Measurements from ENCODE around the gene ZSWIM6. TPM values are rescaled to one million over a fixed set of nuclear protein-coding genes. Genes with fewer than 3 reads are reported as not detected.

ZSWIM6 gene
- total and polyA plus RNA-seq, 11 donors = 1.9 to 14.9 (median 6.3) TPM

- no peak for DNase-seq
- WGBS, 4 donors = 76 to 88% (median 87%) methylated on average over 1 of the region's 1 CpG
- Histone ChIP-seq H3K36me3 (no peaks in the 10 kb centered on the region), H3K4me1 (peaks cover 0 to 26% (median 9%) of the 10 kb centered on the region in 12 donors), H3K9me3 (no peaks in the 10 kb centered on the region), H3K27ac (no peak overlapping the region), H3K4me3 (no peak overlapping the region), H3K27me3 (no peaks in the 10 kb centered on the region)
- no peak for TF ChIP-seq CTCF (IDR thresholded peaks at IDR 0.05)
- no peak for TF ChIP-seq POLR2A (IDR thresholded peaks at IDR 0.05)
- intact Hi-C loops (cut with DNase I) = no loop called here
- no peak for ATAC-seq
Observed at GRCh38 chr5:61461926-61462325, 129.9 kb downstream of the ZSWIM6 start.

- WGBS, 4 donors = 29 to 50% (median 33%) methylated on average over 2 of the region's 2 CpGs
- Histone ChIP-seq H3K4me3 (no peak overlapping the region), H3K27ac (no peak overlapping the region), H3K9me3 (no peaks in the 10 kb centered on the region), H3K4me1 (peaks cover 0 to 39% (median 19%) of the 10 kb centered on the region in 12 donors), H3K27me3 (no peaks in the 10 kb centered on the region), H3K36me3 (no peaks in the 10 kb centered on the region)
- TF ChIP-seq POLR2A (IDR thresholded peaks at IDR 0.05) (no peak), CTCF (IDR thresholded peaks at IDR 0.05) (no peak)
- no peak for DNase-seq
- intact Hi-C loops (cut with DNase I) = no loop called here
- peak in 1 of 4 donors; percentile 9 for ATAC-seq
Observed at GRCh38 chr5:61463596-61463995, 131.5 kb downstream of the ZSWIM6 start.

GRCh38 chr5:61464512-61464911 is 132.5 kb downstream of the ZSWIM6 start:
- ATAC-seq (no peak), DNase-seq (no peak)
- H3K4me3 ChIP-seq = no peak overlapping the region
- TF ChIP-seq CTCF (IDR thresholded peaks at IDR 0.05) (no peak), POLR2A (IDR thresholded peaks at IDR 0.05) (no peak)
- H3K4me1 ChIP-seq = peaks cover 0 to 39% (median 19%) of the 10 kb centered on the region in 12 donors
- intact Hi-C loops (cut with DNase I) = no loop called here
- no peaks in the 10 kb centered on the region for H3K27me3 ChIP-seq
- no peaks in the 10 kb centered on the region for H3K9me3 ChIP-seq
- WGBS, 4 donors = 69 to 73% (median 71%) methylated on average over 4 of the region's 4 CpGs
- H3K27ac ChIP-seq = no peak overlapping the region
- no peaks in the 10 kb centered on the region for H3K36me3 ChIP-seq

GRCh38 chr5:61465066-61465465 is 133.0 kb downstream of the ZSWIM6 start:
- WGBS, 4 donors = 85 to 94% (median 92%) methylated on average over 1 of the region's 1 CpG
- Histone ChIP-seq H3K4me1 (peaks cover 0 to 39% (median 19%) of the 10 kb centered on the region in 12 donors), H3K9me3 (no peaks in the 10 kb centered on the region), H3K4me3 (no peak overlapping the region), H3K36me3 (no peaks in the 10 kb centered on the region), H3K27ac (no peak overlapping the region), H3K27me3 (no peaks in the 10 kb centered on the region)
- DNase-seq (no peak), ATAC-seq (no peak)
- intact Hi-C loops (cut with DNase I) = no loop called here
- TF ChIP-seq POLR2A (IDR thresholded peaks at IDR 0.05) (no peak), CTCF (IDR thresholded peaks at IDR 0.05) (no peak)

Measured in heart left ventricle (tissue), 16 donors.